KOPT-K1 (cell line): ENCODE results near the gene BCORL1.

Experiments
- H3K27ac ChIP-seq: fragments of 200-600 bp; sonication (generic); 2 replicates; pipeline ENCODE4 v1.5.1; 2016; ENCODE audit warnings: antibody characterized with exemption, mild to moderate bottlenecking, low read depth, low read length; ENCODE audit not compliant: poor library complexity, severe bottlenecking
- H3K36me3 ChIP-seq: fragments of 200-600 bp; sonication (generic); 2 replicates; pipeline ENCODE4 v1.5.1; 2017; ENCODE audit warnings: antibody characterized with exemption, mild to moderate bottlenecking, low read length, moderate library complexity; ENCODE audit not compliant: insufficient read depth
- H3K9me3 ChIP-seq: fragments of 200-600 bp; sonication (generic); 2 replicates; pipeline ENCODE4 v1.5.1; 2017; ENCODE audit warnings: antibody characterized with exemption, low read length, mild to moderate bottlenecking; ENCODE audit not compliant: insufficient read depth, poor library complexity, severe bottlenecking

The BCORL1 gene

DNA sequence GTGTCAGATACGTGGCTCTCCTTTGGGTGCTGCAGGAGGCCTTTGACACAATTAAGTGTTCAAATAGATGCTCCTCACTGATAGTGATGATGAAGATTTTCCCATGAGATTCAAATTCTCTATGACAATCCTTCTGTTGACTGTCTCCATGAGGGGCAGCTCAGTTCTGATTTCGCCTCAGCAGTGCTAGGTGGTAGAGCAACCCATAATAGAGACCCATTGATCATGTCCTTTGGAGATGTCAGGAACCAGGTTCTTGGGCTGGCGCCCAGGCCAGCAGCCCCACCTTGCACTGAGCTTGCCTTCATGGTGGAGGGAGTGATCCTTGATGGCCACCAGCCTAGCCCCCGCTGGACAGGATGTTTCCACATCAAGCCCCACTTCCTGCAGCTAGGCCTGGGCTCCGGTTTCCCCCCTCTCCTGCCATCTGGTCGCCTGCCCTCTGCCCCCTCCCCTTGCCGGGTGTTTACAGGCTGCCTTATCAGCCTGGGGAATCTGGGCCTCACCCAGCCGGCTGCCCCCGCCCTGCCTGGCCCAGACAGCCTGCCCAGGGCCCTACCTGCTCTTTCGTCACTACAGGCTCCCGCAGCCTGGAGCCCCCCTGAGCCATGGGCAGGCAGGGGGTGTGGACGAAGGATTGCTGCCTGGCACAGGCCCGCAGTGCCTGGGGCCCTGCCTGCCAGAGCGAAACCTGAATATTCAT lies 115.2 kb downstream of the BCORL1 start:
- Histone ChIP-seq H3K9me3 (no peaks in the 10 kb centered on the region), H3K36me3 (no peaks in the 10 kb centered on the region), H3K27ac (peak overlapping the region; percentile 59)

DNA sequence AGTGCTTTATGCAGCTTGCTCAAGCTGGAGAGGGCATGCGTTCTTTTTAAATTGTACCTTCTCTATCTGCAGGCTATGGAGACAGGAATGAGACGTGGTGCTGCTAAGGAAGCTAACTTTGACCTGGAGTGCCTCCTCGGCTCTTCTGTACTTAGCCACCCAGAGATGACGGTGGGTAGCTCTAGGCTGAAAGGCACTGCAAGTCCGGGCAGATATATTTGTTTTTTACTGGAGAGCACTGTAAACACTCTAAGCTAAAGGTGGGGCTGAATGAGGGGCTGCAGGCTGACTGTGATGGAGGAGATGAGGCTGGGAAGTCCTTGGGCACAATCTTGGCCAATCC lies 115.7 kb downstream of the BCORL1 start:
- H3K9me3 ChIP-seq: no peaks in the 10 kb centered on the region
- peak overlapping the region; percentile 59 for H3K27ac ChIP-seq
- no peaks in the 10 kb centered on the region for H3K36me3 ChIP-seq

DNA sequence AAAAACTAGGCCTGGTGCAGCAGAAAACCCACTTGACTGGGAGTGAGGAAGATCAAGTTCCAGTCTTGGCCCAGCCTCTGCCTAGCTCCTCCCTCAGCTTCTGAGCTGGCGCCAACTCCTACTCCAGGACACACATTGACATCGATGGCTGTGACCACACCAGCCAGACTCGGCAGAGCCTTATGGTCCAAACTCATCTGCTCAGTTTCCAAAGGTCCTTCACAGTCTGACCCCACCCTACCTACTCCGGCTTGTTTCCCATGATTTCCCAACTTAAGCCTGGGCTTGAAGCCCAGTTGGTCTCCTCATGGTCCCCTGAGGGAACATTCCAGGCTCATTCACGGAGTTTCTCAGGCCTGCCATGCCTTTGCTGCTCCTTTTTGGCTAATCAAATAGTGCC lies 117.7 kb downstream of the BCORL1 start:
- no peaks in the 10 kb centered on the region for H3K9me3 ChIP-seq
- no peaks in the 10 kb centered on the region for H3K36me3 ChIP-seq
- H3K27ac ChIP-seq: no peak overlapping the region

DNA sequence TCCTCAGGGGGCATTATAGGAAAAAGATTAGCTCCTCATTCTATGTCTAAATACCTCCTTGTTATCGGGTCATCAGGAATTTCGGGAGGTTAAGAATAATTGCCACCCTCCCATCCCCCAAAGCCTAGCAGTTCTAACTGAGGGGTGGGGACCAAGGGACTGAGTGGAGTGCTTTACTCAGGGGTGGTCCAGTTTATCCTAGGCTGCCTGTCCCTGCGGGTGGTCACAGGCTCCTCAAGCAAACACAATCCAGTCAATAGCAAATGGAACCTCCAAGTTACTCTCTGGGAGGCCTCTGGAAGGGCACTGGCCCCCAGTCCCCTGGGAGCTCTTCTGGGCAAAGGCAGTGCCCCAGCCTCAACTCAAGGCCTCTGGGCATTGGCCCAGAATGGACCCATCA lies 121.2 kb downstream of the BCORL1 start:
- no peak overlapping the region for H3K27ac ChIP-seq
- H3K9me3 ChIP-seq: no peaks in the 10 kb centered on the region
- H3K36me3 ChIP-seq: no peaks in the 10 kb centered on the region; the same call in 1 of the 2 replicates

DNA sequence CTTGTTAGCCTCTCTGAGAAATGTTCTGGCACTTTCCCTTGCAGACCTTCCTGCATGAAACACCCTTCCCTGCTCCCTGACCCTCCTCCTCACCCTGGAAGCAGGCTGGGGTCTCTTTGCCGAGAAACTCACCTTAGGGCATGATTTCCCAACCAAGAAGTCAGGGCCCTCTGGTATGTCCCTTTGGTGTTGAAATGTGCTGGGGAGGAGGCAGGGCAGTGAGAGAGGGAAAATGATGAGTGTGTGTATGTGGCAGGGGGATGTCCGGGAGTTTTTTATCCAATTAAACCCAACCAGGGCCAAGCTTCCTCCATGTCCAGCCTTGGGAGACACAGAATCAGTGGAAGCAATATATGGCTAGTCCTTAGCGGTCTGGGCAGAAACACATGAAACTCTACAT lies 122.8 kb downstream of the BCORL1 start:
- Histone ChIP-seq H3K27ac (no peak overlapping the region), H3K9me3 (no peaks in the 10 kb centered on the region), H3K36me3 (no peaks in the 10 kb centered on the region; the same call in 1 of the 2 replicates)

DNA sequence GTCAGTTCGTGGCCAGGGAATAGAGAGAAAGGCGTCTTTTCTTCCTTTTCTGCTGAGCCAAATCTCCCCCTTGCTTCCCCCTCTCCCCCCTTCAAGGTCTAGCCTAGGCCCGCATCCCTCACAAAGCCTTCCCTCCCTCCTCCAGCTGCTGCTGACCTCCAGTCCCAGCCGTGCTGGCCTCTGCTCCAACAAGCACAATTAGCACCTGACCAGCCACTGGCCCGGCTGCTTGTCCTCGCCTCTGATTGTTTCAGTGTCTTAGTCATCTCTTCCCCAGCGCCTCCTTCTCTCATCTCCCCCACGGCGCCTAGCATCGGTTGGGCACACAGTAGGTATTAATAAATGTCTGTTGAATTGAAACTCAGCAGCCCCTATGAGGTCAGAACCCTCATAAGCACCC lies 123.6 kb downstream of the BCORL1 start:
- H3K36me3 ChIP-seq: no peaks in the 10 kb centered on the region; the same call in 1 of the 2 replicates
- H3K9me3 ChIP-seq: no peaks in the 10 kb centered on the region
- no peak overlapping the region for H3K27ac ChIP-seq
